Measurements from ENCODE around the gene OSBPL9.

DNA sequence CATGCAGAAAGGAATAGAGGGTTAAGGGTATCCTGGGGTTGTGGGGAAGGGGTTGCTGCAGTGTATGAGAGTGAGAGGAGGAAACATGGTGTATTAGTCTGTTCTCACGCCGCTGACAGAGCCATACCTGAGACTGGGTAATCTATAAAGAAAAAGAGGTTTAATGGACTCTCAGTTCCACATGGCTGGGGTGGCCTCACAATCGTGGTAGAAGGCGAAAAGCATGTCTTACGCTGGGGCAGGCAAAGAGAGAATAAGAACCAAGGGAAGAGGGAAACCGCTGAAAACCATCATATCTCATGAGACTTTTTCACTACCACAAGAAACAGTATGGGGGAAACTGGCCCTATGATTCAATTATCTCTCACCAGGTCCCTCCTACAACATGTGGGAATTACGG lies 17.7 kb downstream of the OSBPL9 start:
- TF ChIP-seq SP1 (IDR thresholded peaks at IDR 0.05) (no peak), FOXA1 (IDR thresholded peaks at IDR 0.05) (no peak)
